ENCODE data around the gene ZNF837.
A peak's percentile ranks its signal among the peaks of the same experiment; 100 is the strongest.

The ZNF837 gene

GRCh38 chr19:58346961-58347929 lies 33.6 kb downstream of the ZNF837 start:
- peak; percentile 67 for DNase-seq (ENCODE audit: low read depth)
- no peak for TF ChIP-seq CTCF (conservative IDR thresholded peaks at IDR 0.05; ENCODE audit: low read depth, low read length)
- H3K4me3 ChIP-seq (ENCODE audit: low read depth, low read length), result peak overlapping the region; percentile 87

- no peak for DNase-seq (ENCODE audit: low read depth)
- H3K4me3 ChIP-seq (ENCODE audit: low read depth, low read length), result no peak overlapping the region
- no peak for TF ChIP-seq CTCF (conservative IDR thresholded peaks at IDR 0.05; ENCODE audit: low read depth, low read length)
These were observed 35.3 kb downstream of the ZNF837 start for GRCh38 chr19:58345558-58345957.

- TF ChIP-seq CTCF (conservative IDR thresholded peaks at IDR 0.05; ENCODE audit: low read depth, low read length), result no peak
- DNase-seq (ENCODE audit: low read depth), result no peak
- H3K4me3 ChIP-seq (ENCODE audit: low read depth, low read length), result no peak overlapping the region
These were observed 41.8 kb downstream of the ZNF837 start for GRCh38 chr19:58338825-58339558.

GRCh38 chr19:58338336-58338735 lies 42.5 kb downstream of the ZNF837 start:
- TF ChIP-seq CTCF (conservative IDR thresholded peaks at IDR 0.05; ENCODE audit: low read depth, low read length), result no peak
- DNase-seq (ENCODE audit: low read depth), result no peak
- no peak overlapping the region for H3K4me3 ChIP-seq (ENCODE audit: low read depth, low read length)

GRCh38 chr19:58336820-58337219 lies 44.0 kb downstream of the ZNF837 start:
- TF ChIP-seq CTCF (conservative IDR thresholded peaks at IDR 0.05; ENCODE audit: low read depth, low read length), result no peak
- no peak overlapping the region for H3K4me3 ChIP-seq (ENCODE audit: low read depth, low read length)

GRCh38 chr19:58336216-58336615 lies 44.6 kb downstream of the ZNF837 start:
- DNase-seq (ENCODE audit: low read depth), result no peak
- no peak for TF ChIP-seq CTCF (conservative IDR thresholded peaks at IDR 0.05; ENCODE audit: low read depth, low read length)
- no peak overlapping the region for H3K4me3 ChIP-seq (ENCODE audit: low read depth, low read length)

More at GRCh38 chr19:58336820-58337219, 44.0 kb downstream of the ZNF837 start:
- DNase-seq (ENCODE audit: low read depth), result no peak
